K562 (cell line): ENCODE data around the gene ZFAND2A. TPM values are rescaled to one million over a fixed set of nuclear protein-coding genes. Genes with fewer than 3 reads are reported as not detected.
A peak's percentile ranks its signal among the peaks of the same experiment; 100 is the strongest.

Experiments
- ATAC-seq: fragments of 200-7000 bp; cut with Tn5 transposase; 3 replicates; pipeline ENCODE4 v1.9.1; 2020; ENCODE audit warnings: moderate library complexity
- BruUV-seq: library from RNA; stranded (reverse); fragments of 400-500 nt; replicated peaks from 2 replicates; lab custom pipeline; 2021; lab: Mats Ljungman, UMichigan
- CTCF ChIA-PET: fragments of 300-600 bp; formaldehyde crosslinking; extraction: SDS; loops from one replicate; lab custom pipeline; 2021; ENCODE audit warnings: low intra/inter-chr PET ratio; lab: Yijun Ruan, JAX
- POLR2A ChIA-PET: fragments of 300-600, 350-650 bp; sonication (Branson Sonifier 250); formaldehyde crosslinking; extraction: SDS; loops from one replicate; lab custom pipeline; 2021; ENCODE audit warnings: antibody characterized with exemption, inconsistent platforms; lab: Yijun Ruan, JAX
- DNase-seq, 4 experiments: peaks; one replicate each; pipeline versions ENCODE4 v3.0.0 to v3.0.0-alpha.2; 2011 to 2018; ENCODE audit warnings: low spot score in 3 of 4, mixed read lengths in 3 of 4; ENCODE audit errors: extremely low read depth in 1 of 4
- FAIRE-seq: peaks from 2 replicates; lab custom pipeline; 2011; peaks lifted over from hg19 to GRCh38; lab: Jason Lieb, UNC
- H2AFZ ChIP-seq: 2 replicates; pipeline ENCODE4 v1.6.0; 2011; ENCODE audit warnings: low read depth, low read length, control low read depth, inconsistent platforms
- H3K27ac ChIP-seq: fragments of 200-600 bp; 3 replicates; pipeline ENCODE4 v1.8.0; 2011; ENCODE audit warnings: low read depth, mild to moderate bottlenecking, control low read depth, inconsistent platforms, low read length, moderate library complexity, mixed read lengths; ENCODE audit errors: extremely low read depth
- H3K27me3 ChIP-seq, 2 experiments: fragments of 300-600 bp in 1 of 2; 2 replicates in 1 of 2; 3 replicates in 1 of 2; pipeline versions ENCODE4 v1.6.0 to v1.8.0; 2011; ENCODE audit warnings: inconsistent platforms in 2 of 2, low read length in 2 of 2, mild to moderate bottlenecking in 1 of 2, mixed read lengths in 1 of 2, moderate library complexity in 1 of 2; ENCODE audit not compliant: control insufficient read depth in 2 of 2, insufficient read depth in 2 of 2
- H3K36me3 ChIP-seq: fragments of 300-600 bp; 3 replicates; pipeline ENCODE4 v1.8.0; 2011; ENCODE audit warnings: mild to moderate bottlenecking, low read length, inconsistent platforms; ENCODE audit not compliant: control insufficient read depth, insufficient read depth
- H3K4me1 ChIP-seq, 2 experiments: fragments of 200-600 bp in 1 of 2; replicated peaks in 1 of 2; 2 replicates in 1 of 2; 3 replicates in 1 of 2; pipeline versions ENCODE4 v1.5.1 to v1.8.0; 2011; ENCODE audit warnings: inconsistent platforms in 2 of 2, low read length in 2 of 2, mild to moderate bottlenecking in 1 of 2, mixed read lengths in 1 of 2, moderate library complexity in 1 of 2; ENCODE audit not compliant: control insufficient read depth in 2 of 2, insufficient read depth in 2 of 2
- H3K4me2 ChIP-seq: 2 replicates; pipeline ENCODE4 v1.6.1; 2011; ENCODE audit warnings: low read length, control low read depth, inconsistent platforms, mixed read lengths; ENCODE audit not compliant: insufficient read depth
- H3K4me3 ChIP-seq: fragments of 200-600 bp; sonication (generic), shearing (Covaris generic); 2 replicates; pipeline ENCODE4 v1.5.1; 2016; ENCODE audit warnings: control low read depth, inconsistent platforms
- H3K79me2 ChIP-seq: fragments of 200-600 bp; 3 replicates; pipeline ENCODE4 v1.8.0; 2011; ENCODE audit warnings: low read length, inconsistent platforms; ENCODE audit not compliant: control insufficient read depth, insufficient read depth
- H3K9ac ChIP-seq, 2 experiments: 2 replicates each; pipeline versions ENCODE4 v1.6.0 to v1.6.1; 2011; ENCODE audit warnings: low read depth in 2 of 2, low read length in 2 of 2, control low read depth in 1 of 2, inconsistent platforms in 1 of 2, mild to moderate bottlenecking in 1 of 2, mixed read lengths in 1 of 2; ENCODE audit not compliant: insufficient read depth in 1 of 2
- H3K9me1 ChIP-seq: one replicate; pipeline ENCODE4 v1.6.0; 2011; ENCODE audit warnings: inconsistent platforms, mild to moderate bottlenecking, low read length, moderate library complexity; ENCODE audit not compliant: control insufficient read depth, insufficient read depth
- H3K9me3 ChIP-seq: replicated peaks from 2 replicates; pipeline ENCODE4 v1.5.1; 2011; ENCODE audit warnings: low read depth, low read length, inconsistent platforms; ENCODE audit not compliant: control insufficient read depth, insufficient read depth
- H4K20me1 ChIP-seq: replicated peaks from 2 replicates; pipeline ENCODE4 v1.6.1; 2011; ENCODE audit warnings: low read length, inconsistent platforms, mixed read lengths; ENCODE audit not compliant: control insufficient read depth, insufficient read depth
- CTCFL ChIP-seq: IDR thresholded peaks from 2 replicates; pipeline ENCODE4 v1.6.1; 2011; ENCODE audit warnings: borderline replicate concordance, low read depth, mild to moderate bottlenecking, moderate library complexity, low read length; ENCODE audit not compliant: insufficient read depth, poor library complexity, severe bottlenecking
- HBP1 ChIP-seq: fragments of 450-650 bp; formaldehyde crosslinking; IDR thresholded peaks from 2 replicates; pipeline ENCODE4 v1.4.0; 2022; ENCODE audit warnings: missing genetic modification characterization
- NFYB ChIP-seq: IDR thresholded peaks from 2 replicates; pipeline ENCODE4 v1.6.1; 2011; ENCODE audit warnings: mild to moderate bottlenecking, moderate library complexity; ENCODE audit not compliant: insufficient read length; ENCODE audit errors: extremely low read depth
- OTX1 ChIP-seq: fragments of 450-650 bp; formaldehyde crosslinking; IDR thresholded peaks from 2 replicates; pipeline ENCODE4 v1.4.0; 2022; ENCODE audit warnings: mild to moderate bottlenecking
- XRCC5 ChIP-seq: fragments of 200-400 bp; formaldehyde crosslinking; IDR thresholded peaks from 2 replicates; pipeline ENCODE4 v1.6.1; 2017; ENCODE audit warnings: low read depth, mild to moderate bottlenecking, low read length
- ZNF347 ChIP-seq: fragments of 450-650 bp; formaldehyde crosslinking; IDR thresholded peaks from 2 replicates; pipeline ENCODE4 v1.4.0; 2020; ENCODE audit warnings: low read depth, mild to moderate bottlenecking, moderate library complexity
- ZSCAN32 ChIP-seq: fragments of 450-650 bp; formaldehyde crosslinking; IDR thresholded peaks from 2 replicates; pipeline ENCODE4 v1.4.0; 2020; ENCODE audit warnings: mild to moderate bottlenecking, moderate library complexity
- WGBS: fragments of 100-300 bp; shearing (Covaris generic); methylation state at CpG from one replicate; pipeline ENCODE4 v1.1.6; 2016; ENCODE audit warnings: low coverage, mixed read lengths; ENCODE audit not compliant: insufficient coverage; ENCODE audit errors: missing lambda C conversion rate; 5-methylcytosine and 5-hydroxymethylcytosine counted together
- in situ Hi-C: fragments of 300-500 bp; cut with MboI; formaldehyde crosslinking; loops from 4 replicates; pipeline ENCODE4 v1.15.0; 2018; ENCODE audit warnings: inconsistent platforms, mixed read lengths
- intact Hi-C: fragments of 100-400 bp; cut with micrococcal nuclease; formaldehyde crosslinking; loops from 2 replicates; pipeline ENCODE4 v1.14.2; 2022
- polyA plus RNA-seq, 8 experiments: library from polyadenylated mRNA; depleted of rRNA in 4 of 8; stranded (reverse) in 5 of 8; unstranded in 3 of 8; fragments of >200 nt; fragmentation: Nextera tagmentation in 2 of 8; fragmentation: Illumina TruSeq in 1 of 8; extraction: Ambion mirVana in 2 of 8; extraction: Trizol in 1 of 8; gene quantifications; 2 replicates each; pipeline versions ENCODE4 v1.2.1 to v1.2.3, GENCODE V29; 2011 to 2014; ENCODE audit warnings: inconsistent platforms in 1 of 8, missing spikeins in 1 of 8
- total RNA-seq, 7 experiments: library from RNA; depleted of rRNA in 6 of 7; stranded (reverse); fragments of >200 nt in 6 of 7; fragmentation: Illumina TruSeq in 2 of 7; extraction: Trizol in 2 of 7; gene quantifications; 2 replicates each; pipeline versions ENCODE4 v1.2.1 to v1.2.3, GENCODE V29; 2011 to 2021; ENCODE audit warnings: low replicate concordance in 1 of 7
- TF ChIP-seq, protein P1 (sequence below): sonication (generic); formaldehyde crosslinking; IDR thresholded peaks from 2 replicates; pipeline ENCODE4 v1.8.0; 2022; ENCODE audit warnings: missing genetic modification reagents, mild to moderate bottlenecking, moderate library complexity, borderline replicate concordance

The ZFAND2A gene
- total and polyA plus RNA-seq, 9 of the 15 experiments (the other 6 are each of a cell fraction or from before 2014, with no cell fraction given), result 16.8 to 56.8 (median 26.1) TPM

GRCh38 chr7:1169409-1170368 lies 9.7 kb upstream of the ZFAND2A start:
- in situ Hi-C loops, result loop anchor here (25.0 kb wide), 1 partner anchor 182 kb away; the partner anchor contains the start of genes COX19 and CYP2W1
- POLR2A ChIA-PET, result interaction anchor here (0.6 to 1.0 kb wide), 2 partner anchors 9 to 1069 kb away, joined by 3 read pairs; partner anchors contain the start of gene ZFAND2A
- TF ChIP-seq OTX1 (peak; percentile 5; the same call in 1 of the 2 replicates), CTCFL (peak; percentile 92), ZNF347 (CRISPR knock-in tag) (no peak), HBP1 (no peak), XRCC5 (peak; percentile 96), ZSCAN32 (CRISPR knock-in tag) (0 out of 2 replicates have a peak, but pooled peaks have one; percentile 35), NFYB (peak; percentile 8)
- TF ChIP-seq, protein P1, sequence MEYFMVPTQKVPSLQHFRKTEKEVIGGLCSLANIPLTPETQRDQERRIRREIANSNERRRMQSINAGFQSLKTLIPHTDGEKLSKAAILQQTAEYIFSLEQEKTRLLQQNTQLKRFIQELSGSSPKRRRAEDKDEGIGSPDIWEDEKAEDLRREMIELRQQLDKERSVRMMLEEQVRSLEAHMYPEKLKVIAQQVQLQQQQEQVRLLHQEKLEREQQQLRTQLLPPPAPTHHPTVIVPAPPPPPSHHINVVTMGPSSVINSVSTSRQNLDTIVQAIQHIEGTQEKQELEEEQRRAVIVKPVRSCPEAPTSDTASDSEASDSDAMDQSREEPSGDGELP (CRISPR knock-in tag), result peak; percentile 54; the same call in 1 of the 2 replicates

More at GRCh38 chr7:1169409-1170368, 9.7 kb upstream of the ZFAND2A start:
- Histone ChIP-seq H3K4me1 (peaks cover 3 to 16% of the 10 kb centered on the region in 2 experiments; a peak in 4 of 5 replicates), H2AFZ (peak overlapping the region; percentile 96), H3K9ac (peak overlapping the region; percentile 93 to 98), H3K9me1 (no peaks in the 10 kb centered on the region), H3K27ac (peak overlapping the region; percentile 82), H3K9me3 (no peaks in the 10 kb centered on the region), H3K36me3 (peaks cover 3% of the 10 kb centered on the region; the same call in 1 of the 3 replicates), H4K20me1 (no peaks in the 10 kb centered on the region), H3K27me3 (no peaks in the 10 kb centered on the region), H3K4me3 (peak overlapping the region; percentile 68), H3K79me2 (peaks cover 5% of the 10 kb centered on the region; the same call in 1 of the 3 replicates), H3K4me2 (peak overlapping the region; percentile 97)
- intact Hi-C loops, result loop anchor here (2.0 to 10.0 kb wide), 2 partner anchors 83 to 845 kb away; no protein-coding TSS in a partner anchor
- FAIRE-seq, result peak; percentile 91
- WGBS, result 4% methylated on average over 43 of the region's 43 CpGs
- BruUV-seq, result TSS peak; percentile 92
- DNase-seq, result peak; percentile 93 to 96 (median 94)
- peak; percentile 99 for ATAC-seq
- CTCF ChIA-PET, result interaction anchor here (0.6 to 2.1 kb wide), 3 partner anchors 16 to 262 kb away, joined by 3 to 15 read pairs (median 3); no protein-coding TSS in a partner anchor
